IPS-NIHi7 (cell line): ENCODE data around the gene IDUA.
A peak's percentile ranks its signal among the peaks of the same experiment; 100 is the strongest.

Experiments
- DNase-seq: peaks from one replicate; pipeline ENCODE4 v3.0.0; 2012; ENCODE audit warnings: mixed read lengths; ENCODE audit errors: extremely low spot score

The IDUA gene

DNA sequence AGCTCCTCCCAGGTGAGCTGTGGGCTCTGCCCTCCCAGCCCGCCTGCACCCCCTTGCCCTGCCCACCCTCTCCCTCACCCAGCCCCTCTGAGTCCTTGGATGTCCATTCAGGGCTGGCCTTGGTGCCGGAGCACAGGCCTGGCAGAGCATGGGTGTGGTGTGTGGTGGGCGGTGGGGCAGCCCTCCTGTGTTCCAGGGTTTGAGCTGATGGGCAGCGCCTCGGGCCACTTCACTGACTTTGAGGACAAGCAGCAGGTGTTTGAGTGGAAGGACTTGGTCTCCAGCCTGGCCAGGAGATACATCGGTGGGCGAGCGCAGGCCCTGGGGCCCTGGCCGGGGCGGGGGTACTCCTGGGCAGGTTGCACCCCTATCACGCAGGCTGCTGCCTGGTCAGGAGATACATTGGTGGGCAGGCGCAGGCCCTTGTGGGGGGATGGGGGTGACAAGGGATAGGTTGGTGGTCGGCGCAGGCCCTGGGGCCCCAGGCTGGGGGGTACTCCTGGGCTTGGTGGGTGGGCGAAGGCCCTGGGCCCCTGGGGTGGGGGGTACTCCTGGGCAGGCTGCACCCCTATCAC lies 13.9 kb downstream of the IDUA start:
- no peak for DNase-seq

DNA sequence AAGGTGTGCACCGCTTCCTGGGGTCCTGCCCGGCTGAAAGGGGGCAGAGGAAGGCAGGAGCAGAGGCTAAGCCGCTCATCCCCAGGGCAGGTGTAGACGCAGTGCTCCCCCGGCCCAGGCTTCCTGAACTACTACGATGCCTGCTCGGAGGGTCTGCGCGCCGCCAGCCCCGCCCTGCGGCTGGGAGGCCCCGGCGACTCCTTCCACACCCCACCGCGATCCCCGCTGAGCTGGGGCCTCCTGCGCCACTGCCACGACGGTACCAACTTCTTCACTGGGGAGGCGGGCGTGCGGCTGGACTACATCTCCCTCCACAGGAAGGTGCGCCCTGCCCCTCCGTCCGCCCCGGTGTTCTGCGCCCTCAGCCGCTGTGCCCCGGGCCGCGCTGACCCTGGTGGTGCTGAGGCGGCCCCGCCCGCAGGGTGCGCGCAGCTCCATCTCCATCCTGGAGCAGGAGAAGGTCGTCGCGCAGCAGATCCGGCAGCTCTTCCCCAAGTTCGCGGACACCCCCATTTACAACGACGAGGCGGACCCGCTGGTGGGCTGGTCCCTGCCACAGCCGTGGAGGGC lies 14.8 kb downstream of the IDUA start:
- DNase-seq: no peak

DNA sequence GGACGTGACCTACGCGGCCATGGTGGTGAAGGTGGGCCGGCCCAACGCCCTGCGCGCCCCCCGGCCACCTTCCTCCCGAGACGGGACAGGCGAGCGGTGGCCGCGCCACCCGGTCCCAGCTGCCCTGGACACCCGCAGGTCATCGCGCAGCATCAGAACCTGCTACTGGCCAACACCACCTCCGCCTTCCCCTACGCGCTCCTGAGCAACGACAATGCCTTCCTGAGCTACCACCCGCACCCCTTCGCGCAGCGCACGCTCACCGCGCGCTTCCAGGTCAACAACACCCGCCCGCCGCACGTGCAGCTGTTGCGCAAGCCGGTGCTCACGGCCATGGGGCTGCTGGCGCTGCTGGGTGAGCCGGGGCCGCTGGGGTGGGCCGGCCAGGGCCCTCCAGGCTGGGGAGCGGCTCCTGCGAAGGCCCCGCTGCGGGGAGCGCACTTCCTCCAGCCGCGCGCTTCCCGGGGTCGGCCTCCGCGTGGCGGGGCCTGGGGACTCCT lies 15.3 kb downstream of the IDUA start:
- DNase-seq: peak; percentile 43

DNA sequence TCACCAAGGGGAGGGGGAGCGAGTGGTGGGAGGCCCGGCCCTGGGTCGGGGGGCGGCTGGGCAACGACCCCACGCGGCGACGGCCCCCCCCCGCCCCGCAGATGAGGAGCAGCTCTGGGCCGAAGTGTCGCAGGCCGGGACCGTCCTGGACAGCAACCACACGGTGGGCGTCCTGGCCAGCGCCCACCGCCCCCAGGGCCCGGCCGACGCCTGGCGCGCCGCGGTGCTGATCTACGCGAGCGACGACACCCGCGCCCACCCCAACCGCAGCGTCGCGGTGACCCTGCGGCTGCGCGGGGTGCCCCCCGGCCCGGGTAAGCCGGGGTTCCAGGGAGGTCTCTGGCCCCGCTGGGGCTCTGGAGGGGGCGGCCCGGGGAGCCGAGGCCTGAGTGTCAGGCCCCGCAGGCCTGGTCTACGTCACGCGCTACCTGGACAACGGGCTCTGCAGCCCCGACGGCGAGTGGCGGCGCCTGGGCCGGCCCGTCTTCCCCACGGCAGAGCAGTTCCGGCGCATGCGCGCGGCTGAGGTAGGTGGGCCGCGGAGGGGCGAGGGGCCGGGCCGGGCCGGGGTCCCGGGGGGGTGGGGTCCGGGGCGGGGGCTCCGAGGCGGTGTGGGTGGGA lies 15.9 kb downstream of the IDUA start:
- DNase-seq: no peak

DNA sequence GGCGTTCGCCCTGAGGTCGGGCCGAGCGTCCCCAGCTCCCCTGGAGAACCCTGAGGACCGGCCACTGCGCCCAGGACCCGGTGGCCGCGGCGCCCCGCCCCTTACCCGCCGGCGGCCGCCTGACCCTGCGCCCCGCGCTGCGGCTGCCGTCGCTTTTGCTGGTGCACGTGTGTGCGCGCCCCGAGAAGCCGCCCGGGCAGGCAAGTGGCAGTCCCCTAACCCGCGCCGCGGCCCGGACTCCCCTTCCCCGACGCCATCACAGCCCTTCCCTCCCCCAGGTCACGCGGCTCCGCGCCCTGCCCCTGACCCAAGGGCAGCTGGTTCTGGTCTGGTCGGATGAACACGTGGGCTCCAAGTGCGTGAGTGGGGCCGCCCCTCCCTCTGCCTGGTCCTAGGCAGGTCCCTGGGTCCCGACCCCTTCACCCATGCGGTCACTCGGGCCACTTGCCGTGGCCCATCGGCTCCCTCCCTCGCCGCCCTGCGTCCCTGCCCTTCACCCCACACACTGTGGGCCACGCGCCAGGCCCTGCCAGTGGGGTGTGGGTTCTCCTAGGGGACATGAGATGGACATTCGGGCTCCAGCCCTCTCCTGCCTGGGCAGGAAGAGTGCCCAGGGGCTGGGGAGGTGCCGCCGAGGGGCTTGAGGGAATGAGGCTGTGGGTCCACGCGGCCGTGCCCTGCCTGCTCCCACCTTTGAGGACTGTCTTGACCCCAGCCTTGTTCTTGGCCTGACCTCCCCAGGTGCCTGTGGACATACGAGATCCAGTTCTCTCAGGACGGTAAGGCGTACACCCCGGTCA lies 16.6 kb downstream of the IDUA start:
- DNase-seq: no peak

DNA sequence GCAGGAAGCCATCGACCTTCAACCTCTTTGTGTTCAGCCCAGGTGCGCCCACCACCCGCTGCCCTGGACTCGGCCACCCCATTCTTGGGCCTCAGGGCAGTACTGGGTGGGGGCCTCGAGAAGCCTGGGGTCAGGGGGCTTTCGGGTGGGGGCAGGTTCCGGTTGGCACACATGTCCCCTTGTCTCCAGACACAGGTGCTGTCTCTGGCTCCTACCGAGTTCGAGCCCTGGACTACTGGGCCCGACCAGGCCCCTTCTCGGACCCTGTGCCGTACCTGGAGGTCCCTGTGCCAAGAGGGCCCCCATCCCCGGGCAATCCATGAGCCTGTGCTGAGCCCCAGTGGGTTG lies 17.2 kb downstream of the IDUA start:
- no peak for DNase-seq

DNA sequence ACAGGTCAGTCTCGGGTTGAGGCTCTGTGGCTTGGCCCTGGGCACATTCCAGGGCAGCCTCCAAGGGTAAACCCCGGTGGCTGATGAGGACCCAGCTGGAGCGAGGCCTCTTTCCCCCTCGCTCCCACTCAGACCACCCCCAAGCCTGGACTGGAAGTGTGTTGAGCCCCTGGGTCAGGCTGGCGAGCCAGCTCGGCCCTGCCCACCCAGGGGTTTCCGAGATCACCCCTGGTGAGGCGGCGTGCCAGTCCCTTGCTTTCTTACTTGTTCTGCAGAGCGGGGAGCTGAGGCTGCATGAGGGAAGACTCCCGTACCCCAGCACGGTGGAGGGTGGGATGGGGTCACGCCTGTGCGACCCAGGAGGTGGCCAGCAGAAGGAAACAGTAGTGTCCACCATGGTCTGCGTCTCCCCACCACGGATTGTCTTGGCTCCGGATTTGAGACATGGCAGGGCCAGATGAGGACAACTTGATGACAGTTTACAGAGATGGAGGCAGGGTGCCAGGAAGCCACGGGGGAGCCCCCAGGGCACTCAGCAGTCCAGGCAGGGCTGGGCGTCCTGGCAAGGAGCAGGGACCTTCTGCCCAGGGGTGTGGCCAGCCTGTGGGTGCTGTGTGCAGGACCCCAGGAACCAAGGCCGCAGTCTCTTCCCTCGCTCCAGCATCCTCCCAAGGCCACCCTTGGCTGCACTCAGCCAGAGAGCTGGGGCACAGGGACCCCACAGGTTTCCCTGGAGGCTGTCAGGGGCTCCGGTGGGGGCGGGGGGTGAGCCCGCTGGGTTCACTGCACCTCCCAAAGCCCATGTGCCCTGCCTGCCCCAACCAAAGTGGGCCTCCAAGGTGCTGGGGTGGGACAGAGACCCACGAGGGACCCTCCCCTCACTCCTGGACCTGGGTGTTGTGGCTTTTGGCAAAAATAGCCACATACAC lies 18.0 kb downstream of the IDUA start:
- no peak for DNase-seq

DNA sequence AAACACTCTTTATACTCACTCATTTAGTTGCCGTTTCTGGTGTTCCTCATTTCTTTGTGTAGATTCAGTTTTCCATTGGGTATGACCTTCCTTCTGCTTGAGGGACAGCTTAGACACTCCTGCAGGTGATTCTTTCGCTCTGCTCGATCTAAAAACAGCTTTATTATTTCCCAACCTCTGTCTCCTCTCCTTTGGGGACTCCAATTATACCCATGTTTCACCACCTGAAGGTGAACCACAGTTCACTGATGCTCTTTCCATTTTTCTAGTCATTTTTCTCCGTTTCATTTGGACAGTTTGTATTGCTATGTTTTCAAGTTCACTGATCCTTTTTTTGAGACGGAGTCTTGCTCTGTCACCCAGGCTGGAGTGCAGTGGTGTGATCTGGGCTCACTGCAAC lies 20.0 kb downstream of the IDUA start:
- DNase-seq: no peak

DNA sequence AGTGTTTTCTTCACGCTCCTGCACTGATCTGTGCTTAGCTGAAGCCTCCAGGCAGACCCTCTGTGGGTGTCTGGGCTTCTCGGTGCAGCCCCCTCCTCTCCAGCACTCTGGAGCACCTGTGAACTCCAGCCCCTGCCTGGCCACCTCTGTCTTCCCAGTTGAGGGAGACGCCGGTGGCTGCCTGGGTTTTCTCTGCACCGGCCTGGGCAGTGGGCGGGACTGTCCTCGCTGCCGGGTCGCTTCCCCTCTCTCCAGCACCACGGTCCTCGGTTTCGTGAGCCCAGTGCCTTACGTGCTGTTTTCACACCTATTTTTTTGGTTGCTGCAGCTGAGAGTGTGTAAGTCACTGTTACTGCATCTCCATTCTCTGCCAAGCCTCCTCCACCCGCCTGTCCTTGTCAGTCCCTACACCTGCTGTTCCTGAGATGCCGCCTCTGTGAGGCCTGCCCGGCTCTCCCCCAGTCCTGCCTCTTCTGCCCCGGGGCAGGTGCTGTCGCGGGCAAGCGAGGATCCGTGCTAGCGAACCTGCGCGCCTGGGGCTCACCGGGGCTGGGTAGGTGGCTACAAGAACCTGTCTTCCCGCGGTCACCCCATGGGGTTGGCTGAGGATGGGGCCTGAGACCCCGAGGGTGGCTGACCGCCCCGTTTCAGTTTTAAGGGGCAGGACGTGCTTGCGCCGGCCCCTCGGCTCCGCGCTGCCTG lies 22.1 kb downstream of the IDUA start:
- DNase-seq: no peak

DNA sequence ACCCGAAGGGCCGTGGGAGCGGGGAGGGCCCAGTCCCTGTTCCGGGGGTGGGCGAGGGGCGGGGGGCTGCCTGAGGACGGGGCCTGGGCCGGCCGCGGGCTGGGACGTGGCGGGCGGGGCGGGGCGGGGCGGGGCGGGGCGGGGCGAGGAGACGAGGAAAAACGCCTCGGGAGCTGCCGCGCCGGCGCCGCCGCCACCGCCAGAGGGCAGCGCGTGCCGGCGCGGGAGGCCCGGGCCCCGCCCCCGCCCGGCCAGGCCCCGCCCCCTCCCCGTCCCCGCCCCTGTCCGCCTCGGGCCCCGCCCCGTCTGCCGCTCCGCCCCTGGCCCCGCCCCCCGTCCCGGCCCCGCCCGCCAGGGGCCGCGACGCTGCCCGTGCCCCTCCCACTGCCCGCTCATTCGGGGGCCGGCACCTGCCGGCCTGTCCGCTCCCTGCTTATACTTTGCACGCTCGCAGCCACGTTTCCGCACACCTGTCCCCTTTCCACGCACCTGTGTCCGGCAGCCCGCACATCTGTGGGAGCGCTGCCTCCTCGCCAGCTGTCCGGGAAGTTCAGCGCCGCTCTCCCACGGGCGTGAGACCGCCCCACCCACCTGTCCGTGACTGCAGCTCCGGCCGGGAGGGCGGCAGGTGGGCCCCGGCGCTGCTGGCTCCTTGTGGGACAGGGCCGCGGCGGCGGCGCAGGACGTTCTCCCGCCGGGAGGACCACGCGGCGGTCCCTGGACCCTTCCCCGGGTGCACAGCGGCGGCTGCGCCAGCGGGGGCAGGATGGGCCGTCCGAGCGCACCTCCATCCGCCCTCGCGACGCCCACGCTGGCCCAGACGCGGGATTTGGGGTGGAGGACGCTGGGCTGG lies 22.9 kb downstream of the IDUA start:
- DNase-seq: peak; percentile 80

DNA sequence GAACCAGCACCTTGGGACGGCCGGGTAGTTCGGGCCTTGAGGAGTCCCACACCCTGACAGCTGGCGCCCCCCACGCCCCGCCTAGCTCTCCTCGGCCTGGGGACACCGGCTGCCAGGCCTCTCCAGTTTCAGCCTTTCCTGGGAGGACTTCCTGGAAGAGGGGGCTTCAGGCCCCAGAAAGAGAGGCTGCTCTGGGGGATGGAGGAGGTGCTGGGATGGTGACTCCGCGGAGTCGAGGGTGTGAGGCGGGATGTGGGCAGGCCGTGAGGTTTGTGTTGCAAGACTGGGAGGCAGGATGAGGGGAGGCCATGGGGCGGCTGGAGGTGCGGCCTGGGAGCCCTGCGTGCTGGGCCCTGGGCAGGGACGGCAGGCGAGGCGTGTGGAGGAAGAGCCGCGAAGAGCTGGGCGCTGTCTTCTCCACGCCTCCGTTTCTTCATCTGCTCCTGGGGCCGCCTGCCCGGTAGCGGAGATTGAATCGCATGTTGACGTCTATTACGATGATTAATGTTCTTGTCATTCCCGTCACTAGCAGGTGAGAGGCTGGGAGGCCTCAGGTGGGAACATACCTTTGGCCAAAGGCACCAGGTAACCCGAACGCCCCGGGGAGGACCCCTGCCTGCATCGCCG lies 23.7 kb downstream of the IDUA start:
- DNase-seq: no peak

DNA sequence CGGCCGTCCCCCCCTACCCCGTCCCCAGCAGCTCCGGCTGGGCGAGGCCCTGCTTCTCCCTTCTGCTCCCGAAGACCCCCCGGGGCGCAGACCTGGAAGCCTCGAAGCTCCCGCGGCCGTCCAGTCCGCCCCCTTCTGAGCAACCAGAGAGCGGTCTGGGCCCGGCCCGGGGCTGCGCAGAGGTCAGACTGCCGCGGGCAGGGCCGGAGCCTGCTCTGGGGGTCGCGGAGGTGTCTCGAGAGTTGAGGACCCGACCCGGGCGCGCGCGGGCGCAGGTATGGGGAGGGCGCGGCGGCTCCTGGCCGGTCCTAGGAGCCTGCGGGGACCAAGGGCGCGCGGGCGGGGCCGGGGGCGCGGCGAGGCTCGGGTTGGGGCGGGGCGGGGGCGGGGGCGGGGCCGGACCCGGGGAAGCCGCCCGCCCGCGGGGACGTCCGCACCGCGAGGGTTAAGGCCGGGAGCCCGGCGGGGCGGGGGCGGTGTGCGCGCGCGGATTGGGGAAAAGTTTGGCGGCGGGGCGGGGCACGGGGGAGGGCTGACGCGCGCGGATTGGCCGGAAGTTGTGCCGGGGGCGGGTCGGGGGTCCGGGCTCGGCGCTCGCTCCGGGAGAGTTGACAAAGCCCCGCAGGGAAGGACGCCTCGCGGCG lies 24.3 kb downstream of the IDUA start, which contains the start of gene FGFRL1:
TSS of gene FGFRL1 (plus strand) at position 605 of the 644 bp plus-strand sequence. CDS start 860 bp downstream, outside the sequence.
- DNase-seq: peak; percentile 88

DNA sequence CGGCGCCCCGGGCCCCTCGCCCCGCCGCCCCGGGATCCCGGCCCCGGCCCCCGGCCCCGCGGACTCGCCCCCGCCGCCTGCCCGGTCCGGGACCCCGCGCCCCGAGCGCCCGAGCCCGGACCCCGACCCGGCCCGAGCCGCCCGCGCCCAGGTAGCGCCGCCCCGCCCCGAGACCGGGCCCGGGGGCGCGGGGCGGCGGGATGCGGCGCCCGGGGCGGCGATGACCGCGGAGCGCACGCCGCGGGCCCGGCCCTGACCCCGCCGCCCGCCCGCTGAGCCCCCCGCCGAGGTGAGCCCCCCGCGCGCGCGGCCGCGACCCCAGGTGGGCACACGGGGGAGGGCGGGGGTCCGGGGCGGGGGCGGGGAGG lies 24.8 kb downstream of the IDUA start:
- DNase-seq: no peak

DNA sequence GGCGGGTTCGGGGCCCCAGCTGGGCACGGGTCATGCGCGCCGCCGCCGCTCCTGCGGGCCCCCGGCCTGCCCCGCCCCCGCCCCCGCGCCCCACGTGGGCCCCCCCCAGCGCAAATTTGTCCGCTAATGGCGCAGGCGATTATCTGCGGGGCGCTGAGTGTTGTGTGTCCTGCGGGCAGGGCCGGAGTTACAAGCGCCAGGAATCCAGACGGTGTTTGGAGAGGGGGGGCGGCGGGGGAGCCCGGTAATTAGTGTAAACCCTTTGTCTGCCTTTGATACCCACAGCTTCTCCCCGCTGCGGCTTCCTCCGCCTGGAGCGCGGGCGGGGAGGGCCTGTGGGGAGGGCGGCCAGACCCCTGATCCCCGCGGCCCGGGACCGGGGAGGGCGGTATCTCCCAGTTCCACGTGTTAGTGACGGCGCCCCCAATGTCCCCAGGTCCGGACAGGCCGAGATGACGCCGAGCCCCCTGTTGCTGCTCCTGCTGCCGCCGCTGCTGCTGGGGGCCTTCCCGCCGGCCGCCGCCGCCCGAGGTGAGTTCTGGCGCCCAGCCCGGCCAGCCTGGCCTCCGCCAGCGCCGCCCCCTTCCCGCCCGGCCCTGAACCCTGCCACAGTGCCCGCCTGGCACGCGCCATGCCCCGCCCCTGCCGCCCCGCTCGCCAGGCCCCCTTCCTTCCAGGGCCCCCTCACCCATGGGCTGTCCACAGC lies 25.3 kb downstream of the IDUA start:
- DNase-seq: peak; percentile 56

DNA sequence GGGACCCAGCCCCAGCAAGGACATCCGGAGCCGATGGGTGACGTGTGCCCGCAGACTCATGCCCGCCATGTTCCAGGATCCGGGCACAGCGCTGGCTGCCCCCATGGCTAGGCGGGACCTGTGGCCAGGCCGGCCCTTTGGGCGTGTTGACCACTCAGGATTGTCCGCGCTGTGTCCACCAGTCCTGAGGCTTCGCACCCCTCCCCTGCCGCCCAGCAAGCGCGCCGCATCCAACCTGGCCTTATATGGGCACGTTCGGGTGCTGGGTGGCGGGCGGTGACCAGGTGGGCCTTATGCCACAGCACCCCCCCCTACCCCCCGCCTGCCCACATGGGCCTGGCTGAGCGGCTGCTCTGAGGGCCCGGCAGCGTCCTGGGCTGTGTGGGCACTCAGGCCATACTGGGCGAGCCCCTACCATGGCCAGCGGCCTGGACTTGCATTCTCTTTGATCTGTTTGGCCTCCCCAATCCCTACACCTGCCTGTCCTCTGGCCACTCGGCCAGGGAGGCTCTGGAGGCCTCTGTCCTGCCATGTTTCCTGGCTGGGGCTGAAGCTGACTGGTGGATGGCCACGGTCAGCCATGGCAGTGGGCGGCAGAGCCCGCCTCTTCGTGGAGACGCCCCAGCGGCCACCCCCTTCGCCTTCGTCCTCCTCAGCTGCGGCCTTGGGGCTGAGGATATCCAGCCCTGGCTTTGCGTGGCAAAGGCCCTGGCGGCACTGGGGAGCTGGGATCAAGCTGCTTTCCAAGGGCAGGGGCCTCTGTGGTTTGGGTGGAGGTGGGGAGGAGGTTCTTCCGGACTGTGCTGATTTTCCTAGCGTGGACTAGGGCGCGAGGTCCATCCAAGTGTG lies 26.6 kb downstream of the IDUA start:
- no peak for DNase-seq

DNA sequence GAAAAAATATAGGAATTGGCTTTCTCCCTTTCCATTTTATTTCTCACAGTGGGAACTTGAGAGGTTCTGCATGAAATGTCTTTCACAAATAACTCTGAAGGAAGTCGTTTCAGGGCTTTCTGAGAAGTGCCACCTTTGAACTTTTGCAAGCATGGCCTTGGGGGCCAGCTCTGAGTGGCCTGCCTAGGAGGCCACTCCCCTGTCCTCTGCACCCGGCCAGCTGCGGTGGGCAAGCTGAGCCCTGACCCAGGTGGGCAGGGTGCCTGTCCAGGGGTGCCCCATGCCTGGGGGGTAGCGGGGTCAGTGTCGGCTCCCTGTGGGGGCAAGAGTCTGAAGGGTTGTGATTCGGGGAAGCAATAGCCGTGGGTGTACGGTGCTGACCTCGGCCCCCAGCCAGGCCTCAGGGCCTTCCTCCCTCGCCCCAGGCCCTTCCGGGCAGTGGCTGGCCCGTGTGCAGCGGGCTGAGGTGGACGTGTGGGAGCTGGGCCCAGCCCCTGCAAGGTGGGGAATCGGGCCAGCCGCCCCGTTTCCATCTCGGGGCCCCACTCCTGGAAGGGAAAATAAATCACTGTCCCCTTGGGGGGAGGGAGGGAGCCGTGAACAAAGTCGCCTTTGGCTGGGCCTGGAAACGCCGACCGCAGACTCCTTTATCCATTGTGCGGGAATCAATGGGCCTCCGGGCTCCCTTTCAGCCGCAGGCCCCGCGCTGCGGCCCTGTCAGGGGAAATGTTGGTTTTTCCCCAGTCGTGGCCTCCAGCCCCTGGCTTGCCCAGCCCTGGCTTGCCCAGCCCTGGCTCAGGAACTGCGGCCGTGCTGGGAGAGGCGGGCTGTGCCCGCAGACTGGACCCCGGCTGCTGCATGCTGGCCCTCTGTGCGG lies 27.7 kb downstream of the IDUA start:
- no peak for DNase-seq
